HepG2 (cell line): ENCODE results near the gene ACSM5. TPM values are rescaled to one million over a fixed set of nuclear protein-coding genes. Genes with fewer than 3 reads are reported as not detected.

Experiments used
- CBX2 ChIP-seq, 2 experiments: fragments of 200-600 bp in 1 of 2; sonication (generic); formaldehyde crosslinking in 1 of 2; IDR thresholded peaks; 2 replicates each; pipeline versions ENCODE4 v1.7.0 to v1.8.1; 2018 to 2022; ENCODE audit warnings: low read depth in 2 of 2, low read length in 1 of 2, mild to moderate bottlenecking in 1 of 2, missing genetic modification reagents in 1 of 2
- GATAD2A ChIP-seq: IDR thresholded peaks from 2 replicates; pipeline ENCODE4 v1.6.1; 2016
- KDM3A ChIP-seq: IDR thresholded peaks from 2 replicates; pipeline ENCODE4 v1.6.1; 2018; ENCODE audit warnings: low read depth, missing compliant biosample characterization
- NCOA2 ChIP-seq: sonication (generic); formaldehyde crosslinking; IDR thresholded peaks from 2 replicates; pipeline ENCODE4 v1.8.0; 2022; ENCODE audit warnings: inconsistent platforms
- RAD51 ChIP-seq: fragments of 450-650 bp; IDR thresholded peaks from 2 replicates; pipeline ENCODE4 v1.6.1; 2016; ENCODE audit warnings: borderline replicate concordance
- TBL1XR1 ChIP-seq: fragments of 150-350 bp; IDR thresholded peaks from 2 replicates; pipeline ENCODE4 v1.6.1; 2014; ENCODE audit warnings: borderline replicate concordance, low read length; ENCODE audit not compliant: partially characterized antibody
- TCF7 ChIP-seq: sonication (generic); IDR thresholded peaks from 2 replicates; pipeline ENCODE4 v1.6.1; 2016; ENCODE audit warnings: antibody characterized with exemption, low read depth
- TEAD3 ChIP-seq: optimal IDR thresholded peaks from 2 replicates; pipeline ENCODE3; 2016; ENCODE audit warnings: borderline replicate concordance
- THYN1 ChIP-seq: sonication (generic); formaldehyde crosslinking; IDR thresholded peaks from 2 replicates; pipeline ENCODE4 v1.8.1; 2023; ENCODE audit warnings: low read depth, mild to moderate bottlenecking, moderate library complexity, missing genetic modification reagents, borderline replicate concordance
- YY1 ChIP-seq: IDR thresholded peaks from 2 replicates; pipeline ENCODE4 v1.6.1; 2011; ENCODE audit warnings: low read length, low read depth, moderate library complexity, mild to moderate bottlenecking; ENCODE audit not compliant: insufficient read depth, insufficient replicate concordance
- ZMAT3 ChIP-seq: sonication (generic); formaldehyde crosslinking; conservative IDR thresholded peaks from 2 replicates; pipeline ENCODE4 v1.7.0; 2021; ENCODE audit warnings: missing genetic modification reagents
- ZNF30 ChIP-seq: sonication (generic); formaldehyde crosslinking; IDR thresholded peaks from 2 replicates; pipeline ENCODE4 v1.5.0; 2020; ENCODE audit warnings: mild to moderate bottlenecking, missing genetic modification reagents
- ZNF430 ChIP-seq: sonication (generic); formaldehyde crosslinking; IDR thresholded peaks from 2 replicates; pipeline ENCODE4 v1.9.0; 2021; ENCODE audit warnings: mild to moderate bottlenecking, missing genetic modification reagents
- ZNF484 ChIP-seq: sonication (generic); formaldehyde crosslinking; IDR thresholded peaks from 2 replicates; pipeline ENCODE4 v1.5.1; 2020; ENCODE audit warnings: mild to moderate bottlenecking, low read depth, missing genetic modification reagents, borderline replicate concordance
- ZNF543 ChIP-seq: sonication (generic); formaldehyde crosslinking; IDR thresholded peaks from 2 replicates; pipeline ENCODE4 v1.4.0; 2020; ENCODE audit warnings: mild to moderate bottlenecking, missing genetic modification reagents
- ZNF7 ChIP-seq: IDR thresholded peaks from 2 replicates; pipeline ENCODE4 v1.6.1; 2016; ENCODE audit warnings: missing biosample characterization, missing genetic modification reagents
- ZSCAN12 ChIP-seq: sonication (generic); formaldehyde crosslinking; IDR thresholded peaks from 2 replicates; pipeline ENCODE4 v1.9.0; 2021; ENCODE audit warnings: mild to moderate bottlenecking, missing genetic modification reagents
- polyA plus RNA-seq, 8 experiments: library from polyadenylated mRNA; depleted of rRNA in 3 of 8; stranded (reverse) in 7 of 8; unstranded in 1 of 8; fragments of >200 nt; fragmentation: Illumina TruSeq in 4 of 8; extraction: Trizol in 4 of 8; gene quantifications; 2 replicates each; pipeline versions ENCODE4 v1.2.1 to v1.2.3, GENCODE V29; 2011 to 2016; ENCODE audit warnings: low read depth in 4 of 8, missing spikeins in 1 of 8, mixed read lengths in 1 of 8; ENCODE audit not compliant: insufficient read depth in 1 of 8
- total RNA-seq, 5 experiments: library from RNA; depleted of rRNA; stranded (reverse); fragments of >200 nt; fragmentation: Illumina TruSeq; extraction: Trizol; gene quantifications; 2 replicates each; pipeline ENCODE4 v1.2.3, GENCODE V29; 2016; ENCODE audit warnings: low read depth in 1 of 5
- TF ChIP-seq, protein P1 (sequence below): sonication (generic); formaldehyde crosslinking; IDR thresholded peaks from 2 replicates; pipeline ENCODE4 v1.4.0; 2020; ENCODE audit warnings: missing genetic modification reagents
- TF ChIP-seq, protein P2 (sequence below): sonication (generic); formaldehyde crosslinking; IDR thresholded peaks from 2 replicates; pipeline ENCODE4 v1.4.0; 2020; ENCODE audit warnings: mild to moderate bottlenecking, missing genetic modification reagents
- TF ChIP-seq, protein P3 (sequence below): sonication (generic); formaldehyde crosslinking; IDR thresholded peaks from 2 replicates; pipeline ENCODE4 v1.4.0; 2020; ENCODE audit warnings: mild to moderate bottlenecking, missing genetic modification reagents
- TF ChIP-seq, protein P4 (sequence below): sonication (generic); formaldehyde crosslinking; IDR thresholded peaks from 2 replicates; pipeline ENCODE4 v1.5.0; 2020; ENCODE audit warnings: mild to moderate bottlenecking, missing genetic modification reagents, borderline replicate concordance
- TF ChIP-seq, protein P5 (sequence below): sonication (generic); formaldehyde crosslinking; IDR thresholded peaks from 2 replicates; pipeline ENCODE4 v1.4.0; 2020; ENCODE audit warnings: missing genetic modification reagents

Gene ACSM5
- total and polyA plus RNA-seq, 2 of the 13 experiments (the other 11 are each of a cell fraction or from before 2014, with no cell fraction given): 9.1 to 15.0 TPM

DNA sequence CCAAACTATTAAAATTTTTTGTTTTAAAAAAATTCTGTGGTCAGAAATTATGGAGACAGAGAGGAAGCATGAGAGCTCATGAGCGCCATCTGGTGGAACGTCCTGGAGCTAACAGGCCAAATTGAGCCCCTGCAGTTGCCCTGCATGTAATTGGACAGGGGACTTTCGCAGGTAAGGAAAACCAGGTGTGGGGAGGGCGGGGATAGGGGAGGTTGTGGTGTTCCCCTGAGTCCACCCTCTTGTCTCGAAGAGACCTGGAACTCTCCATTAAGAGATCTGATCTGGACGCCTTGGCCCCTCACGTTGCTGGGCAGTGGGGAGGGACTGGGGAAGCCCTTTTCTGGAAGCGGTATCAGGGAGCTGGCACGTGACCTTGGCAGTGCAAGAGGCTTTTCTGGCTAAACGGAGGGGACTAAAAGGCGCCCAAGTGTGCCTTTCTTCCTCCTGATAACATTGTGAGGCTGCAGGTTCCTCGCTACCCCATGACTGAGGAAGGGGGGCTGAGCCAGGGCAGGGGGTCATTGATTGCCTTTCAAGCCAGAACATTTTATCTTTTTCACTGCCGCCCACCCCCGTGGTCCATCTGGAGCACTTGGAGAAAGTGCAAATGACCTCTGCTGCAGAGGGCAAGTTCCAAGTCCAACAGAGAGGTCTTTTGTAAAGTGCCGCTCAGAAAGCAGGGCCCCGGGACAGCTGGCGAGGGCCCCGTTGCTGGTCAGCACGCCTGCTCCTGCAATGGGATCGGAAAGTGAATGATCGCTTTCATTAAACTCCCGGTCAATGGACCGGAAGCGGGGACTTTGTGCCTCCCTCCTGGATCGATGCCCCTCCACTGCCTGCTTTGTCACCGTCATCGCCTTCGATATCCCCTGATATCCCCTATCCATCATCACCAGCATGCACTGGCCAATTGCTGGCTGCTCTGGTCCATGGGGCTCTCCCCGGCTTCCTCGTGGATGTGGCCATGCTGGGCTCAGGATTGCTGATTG, 23.2 kb upstream of the ACSM5 start (continued):
- TF ChIP-seq YY1 (peak; percentile 34), ZMAT3 (CRISPR knock-in tag) (peak; percentile 62), KDM3A (no peak), TBL1XR1 (peak; percentile 34), NCOA2 (CRISPR knock-in tag) (peak; percentile 68; the same call in 1 of the 2 replicates), ZNF543 (CRISPR knock-in tag) (0 out of 2 replicates have a peak, but pooled peaks have one; percentile 16), CBX2 (IDR thresholded peaks at IDR 0.05; ENCODE audit: low read depth, low read length) (no peak), CBX2 (CRISPR knock-in tag; IDR thresholded peaks at IDR 0.05; ENCODE audit: low read depth) (no peak), ZNF7 (CRISPR knock-in tag) (no peak), TEAD3 (CRISPR knock-in tag) (peak; percentile 27), GATAD2A (peak; percentile 78), ZNF484 (CRISPR knock-in tag) (0 out of 2 replicates have a peak, but pooled peaks have one; percentile 59), RAD51 (no peak), TCF7 (peak; percentile 75; the same call in 1 of the 2 replicates), ZNF430 (CRISPR knock-in tag) (0 out of 2 replicates have a peak, but pooled peaks have one; percentile 33), ZSCAN12 (CRISPR knock-in tag) (0 out of 2 replicates have a peak, but pooled peaks have one; percentile 34), THYN1 (CRISPR knock-in tag) (0 out of 2 replicates have a peak, but pooled peaks have one; percentile 59), ZNF30 (CRISPR knock-in tag) (no peak)
- TF ChIP-seq, protein P1, sequence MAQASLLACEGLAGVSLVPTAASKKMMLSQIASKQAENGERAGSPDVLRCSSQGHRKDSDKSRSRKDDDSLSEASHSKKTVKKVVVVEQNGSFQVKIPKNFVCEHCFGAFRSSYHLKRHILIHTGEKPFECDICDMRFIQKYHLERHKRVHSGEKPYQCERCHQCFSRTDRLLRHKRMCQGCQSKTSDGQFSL: 0 out of 2 replicates have a peak, but pooled peaks have one; percentile 25
- TF ChIP-seq, protein P2, sequence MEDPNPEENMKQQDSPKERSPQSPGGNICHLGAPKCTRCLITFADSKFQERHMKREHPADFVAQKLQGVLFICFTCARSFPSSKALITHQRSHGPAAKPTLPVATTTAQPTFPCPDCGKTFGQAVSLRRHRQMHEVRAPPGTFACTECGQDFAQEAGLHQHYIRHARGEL: 0 out of 2 replicates have a peak, but pooled peaks have one; percentile 27
- TF ChIP-seq, protein P3, sequence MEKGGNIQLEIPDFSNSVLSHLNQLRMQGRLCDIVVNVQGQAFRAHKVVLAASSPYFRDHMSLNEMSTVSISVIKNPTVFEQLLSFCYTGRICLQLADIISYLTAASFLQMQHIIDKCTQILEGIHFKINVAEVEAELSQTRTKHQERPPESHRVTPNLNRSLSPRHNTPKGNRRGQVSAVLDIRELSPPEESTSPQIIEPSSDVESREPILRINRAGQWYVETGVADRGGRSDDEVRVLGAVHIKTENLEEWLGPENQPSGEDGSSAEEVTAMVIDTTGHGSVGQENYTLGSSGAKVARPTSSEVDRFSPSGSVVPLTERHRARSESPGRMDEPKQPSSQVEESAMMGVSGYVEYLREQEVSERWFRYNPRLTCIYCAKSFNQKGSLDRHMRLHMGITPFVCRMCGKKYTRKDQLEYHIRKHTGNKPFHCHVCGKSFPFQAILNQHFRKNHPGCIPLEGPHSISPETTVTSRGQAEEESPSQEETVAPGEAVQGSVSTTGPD (CRISPR knock-in tag): peak; percentile 92
- TF ChIP-seq, protein P4, sequence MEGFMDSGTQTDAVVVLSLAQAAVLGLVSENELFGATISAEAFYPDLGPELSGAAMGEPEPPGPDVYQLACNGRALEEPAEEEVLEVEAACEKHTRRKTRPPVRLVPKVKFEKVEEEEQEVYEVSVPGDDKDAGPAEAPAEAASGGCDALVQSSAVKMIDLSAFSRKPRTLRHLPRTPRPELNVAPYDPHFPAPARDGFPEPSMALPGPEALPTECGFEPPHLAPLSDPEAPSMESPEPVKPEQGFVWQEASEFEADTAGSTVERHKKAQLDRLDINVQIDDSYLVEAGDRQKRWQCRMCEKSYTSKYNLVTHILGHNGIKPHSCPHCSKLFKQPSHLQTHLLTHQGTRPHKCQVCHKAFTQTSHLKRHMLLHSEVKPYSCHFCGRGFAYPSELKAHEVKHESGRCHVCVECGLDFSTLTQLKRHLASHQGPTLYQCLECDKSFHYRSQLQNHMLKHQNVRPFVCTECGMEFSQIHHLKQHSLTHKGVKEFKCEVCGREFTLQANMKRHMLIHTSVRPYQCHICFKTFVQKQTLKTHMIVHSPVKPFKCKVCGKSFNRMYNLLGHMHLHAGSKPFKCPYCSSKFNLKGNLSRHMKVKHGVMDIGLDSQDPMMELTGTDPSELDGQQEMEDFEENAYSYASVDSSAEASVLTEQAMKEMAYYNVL: peak; percentile 80
- TF ChIP-seq, protein P5, sequence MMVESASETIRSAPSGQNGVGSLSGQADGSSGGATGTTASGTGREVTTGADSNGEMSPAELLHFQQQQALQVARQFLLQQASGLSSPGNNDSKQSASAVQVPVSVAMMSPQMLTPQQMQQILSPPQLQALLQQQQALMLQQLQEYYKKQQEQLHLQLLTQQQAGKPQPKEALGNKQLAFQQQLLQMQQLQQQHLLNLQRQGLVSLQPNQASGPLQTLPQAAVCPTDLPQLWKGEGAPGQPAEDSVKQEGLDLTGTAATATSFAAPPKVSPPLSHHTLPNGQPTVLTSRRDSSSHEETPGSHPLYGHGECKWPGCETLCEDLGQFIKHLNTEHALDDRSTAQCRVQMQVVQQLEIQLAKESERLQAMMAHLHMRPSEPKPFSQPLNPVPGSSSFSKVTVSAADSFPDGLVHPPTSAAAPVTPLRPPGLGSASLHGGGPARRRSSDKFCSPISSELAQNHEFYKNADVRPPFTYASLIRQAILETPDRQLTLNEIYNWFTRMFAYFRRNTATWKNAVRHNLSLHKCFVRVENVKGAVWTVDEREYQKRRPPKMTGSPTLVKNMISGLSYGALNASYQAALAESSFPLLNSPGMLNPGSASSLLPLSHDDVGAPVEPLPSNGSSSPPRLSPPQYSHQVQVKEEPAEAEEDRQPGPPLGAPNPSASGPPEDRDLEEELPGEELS: peak; percentile 33; the same call in 1 of the 2 replicates
